22Rv1 (cell line): ENCODE results near the gene IDH2.
A peak's percentile ranks its signal among the peaks of the same experiment; 100 is the strongest.
"Not testable (repeated sequence)": the region's sequence is repeated elsewhere in the genome, so short reads cannot be mapped to it uniquely, and the experiment has no call there.

Experiments
- H3K27ac ChIP-seq: fragments of 450-650 bp; 2 replicates; pipeline ENCODE4 v1.5.1; 2017
- CTCF ChIP-seq: fragments of 450-650 bp; IDR thresholded peaks from 2 replicates; pipeline ENCODE4 v1.5.1; 2017; ENCODE audit warnings: mild to moderate bottlenecking
- ZFX ChIP-seq: fragments of 450-650 bp; IDR thresholded peaks from 2 replicates; pipeline ENCODE4 v1.6.1; 2017; ENCODE audit warnings: antibody characterized with exemption, borderline replicate concordance

The IDH2 gene

GRCh38 chr15:90101969-90102890 lies at the start of gene IDH2:
Gene IDH2 (minus strand): TSS chr15:90102468. CDS start chr15:90102390, 78 bp downstream.
- TF ChIP-seq ZFX (no peak), CTCF (0 out of 2 replicates have a peak, but pooled peaks have one; percentile 9)
- peak within 1 kb of the TSS; percentile 67 for H3K27ac ChIP-seq

GRCh38 chr15:90150551-90150950 lies 48.3 kb upstream of the IDH2 start:
- H3K27ac ChIP-seq: peak overlapping the region; percentile 95

GRCh38 chr15:90149609-90150340 lies 47.5 kb upstream of the IDH2 start:
- TF ChIP-seq CTCF (no peak), ZFX (no peak)
- H3K27ac ChIP-seq: peak overlapping the region; percentile 95

- not testable (repeated sequence) for H3K27ac ChIP-seq
Measured at GRCh38 chr15:90146198-90146761, 44.0 kb upstream of the IDH2 start.

- TF ChIP-seq ZFX (no peak), CTCF (no peak)
- H3K27ac ChIP-seq: no peak overlapping the region
Measured at GRCh38 chr15:90145761-90146160, 43.5 kb upstream of the IDH2 start.

GRCh38 chr15:90145259-90145658 lies 43.0 kb upstream of the IDH2 start:
- H3K27ac ChIP-seq: no peak overlapping the region
- TF ChIP-seq ZFX (no peak), CTCF (no peak)

- no peak for TF ChIP-seq ZFX
- peak; percentile 92 for TF ChIP-seq CTCF
- peak overlapping the region; percentile 32; the same call in 1 of the 2 replicates for H3K27ac ChIP-seq
Measured at GRCh38 chr15:90143166-90143655, 40.9 kb upstream of the IDH2 start.
